SK-N-SH (cell line): Measurements from ENCODE around the gene LRRN4. TPM values are rescaled to one million over a fixed set of nuclear protein-coding genes. Genes with fewer than 3 reads are reported as not detected.

Experiments
- CTCF ChIA-PET: fragments of 300-600, 350-600 bp; formaldehyde crosslinking; extraction: SDS; loops from one replicate; lab custom pipeline; 2021; lab: Yijun Ruan, JAX
- POLR2A ChIA-PET: fragments of 350-600 bp; sonication (Branson Sonifier 250); formaldehyde crosslinking; extraction: SDS; loops from one replicate; lab custom pipeline; 2020; ENCODE audit warnings: antibody characterized with exemption, inconsistent platforms; lab: Yijun Ruan, JAX
- DNase-seq: peaks from one replicate; pipeline ENCODE4 v3.0.0; 2012
- H2AFZ ChIP-seq: fragments of 200-600 bp; sonication (generic); 2 replicates; pipeline ENCODE4 v1.8.1; 2016; ENCODE audit warnings: antibody characterized with exemption, mild to moderate bottlenecking, low read depth
- H3F3A ChIP-seq: fragments of 200-600 bp; sonication (generic); replicated peaks from 2 replicates; pipeline ENCODE3; 2016; ENCODE audit warnings: antibody characterized with exemption, mild to moderate bottlenecking; ENCODE audit not compliant: insufficient read depth
- H3K27ac ChIP-seq, 2 experiments: fragments of 200-500 bp in 1 of 2; fragments of 200-600 bp in 1 of 2; sonication (Bioruptor generic) in 1 of 2; sonication (generic), shearing (Covaris generic) in 1 of 2; 2 replicates each; pipeline versions ENCODE4 v1.5.1 to v1.6.1; 2014 to 2016; ENCODE audit warnings: low read depth in 2 of 2, inconsistent platforms in 1 of 2, low read length in 1 of 2, mild to moderate bottlenecking in 1 of 2, mixed read lengths in 1 of 2
- H3K27me3 ChIP-seq: fragments of 200-600 bp; sonication (generic), shearing (Covaris generic); 2 replicates; pipeline ENCODE4 v1.6.1; 2016; ENCODE audit warnings: mixed run types; ENCODE audit not compliant: insufficient read depth
- H3K36me3 ChIP-seq, 2 experiments: fragments of 200-500 bp in 1 of 2; fragments of 200-600 bp in 1 of 2; sonication (Bioruptor generic) in 1 of 2; sonication (generic) in 1 of 2; replicated peaks in 1 of 2; 2 replicates each; pipeline versions ENCODE3 to v1.5.1; 2014 to 2016; ENCODE audit warnings: low read length in 1 of 2, mild to moderate bottlenecking in 1 of 2; ENCODE audit not compliant: insufficient read depth in 2 of 2, control insufficient read depth in 1 of 2
- H3K4me1 ChIP-seq, 2 experiments: fragments of 200-500 bp in 1 of 2; fragments of 200-600 bp in 1 of 2; sonication (Bioruptor generic) in 1 of 2; sonication (generic), shearing (Covaris generic) in 1 of 2; 2 replicates each; pipeline versions ENCODE4 v1.5.1 to v1.6.1; 2014 to 2016; ENCODE audit warnings: low read depth in 1 of 2, low read length in 1 of 2, mixed run types in 1 of 2; ENCODE audit not compliant: insufficient read depth in 2 of 2, control insufficient read depth in 1 of 2
- H3K4me2 ChIP-seq: fragments of 200-600 bp; sonication (generic), shearing (Covaris generic); 2 replicates; pipeline ENCODE4 v1.6.1; 2017; ENCODE audit warnings: mixed run types
- H3K4me3 ChIP-seq, 2 experiments: fragments of 200-500 bp in 1 of 2; fragments of 200-600 bp in 1 of 2; sonication (Bioruptor generic) in 1 of 2; sonication (generic), shearing (Covaris generic) in 1 of 2; 2 replicates each; pipeline versions ENCODE4 v1.5.1 to v1.8.1; 2014 to 2016; ENCODE audit warnings: low read depth in 2 of 2, inconsistent platforms in 1 of 2, low read length in 1 of 2, mild to moderate bottlenecking in 1 of 2, mixed read lengths in 1 of 2, moderate library complexity in 1 of 2
- H3K79me2 ChIP-seq: fragments of 200-600 bp; sonication (generic); 2 replicates; pipeline ENCODE4 v1.8.1; 2017; ENCODE audit warnings: mild to moderate bottlenecking; ENCODE audit not compliant: insufficient read depth
- H3K9ac ChIP-seq: fragments of 200-600 bp; sonication (generic); 2 replicates; pipeline ENCODE4 v1.6.1; 2017; ENCODE audit warnings: mixed run types
- H3K9me2 ChIP-seq: fragments of 200-600 bp; sonication (generic); 2 replicates; pipeline ENCODE4 v1.6.1; 2017; ENCODE audit warnings: mixed run types
- H3K9me3 ChIP-seq: fragments of 200-600 bp; sonication (generic); 2 replicates; pipeline ENCODE4 v1.6.1; 2017; ENCODE audit warnings: mixed run types, mild to moderate bottlenecking, moderate library complexity
- H4K20me1 ChIP-seq: fragments of 200-600 bp; sonication (generic); 2 replicates; pipeline ENCODE4 v1.6.1; 2017; ENCODE audit warnings: mild to moderate bottlenecking, mixed run types; ENCODE audit not compliant: insufficient read depth
- CHD2 ChIP-seq: fragments of 150-350 bp; IDR thresholded peaks from 2 replicates; pipeline ENCODE4 v1.6.1; 2018; ENCODE audit warnings: low read length; ENCODE audit not compliant: partially characterized antibody
- CTCF ChIP-seq: fragments of 200-600 bp; sonication (generic); IDR thresholded peaks from 2 replicates; pipeline ENCODE4 v1.6.1; 2017; ENCODE audit warnings: antibody characterized with exemption, mild to moderate bottlenecking, moderate library complexity
- ELF1 ChIP-seq: IDR thresholded peaks from 2 replicates; pipeline ENCODE4 v1.4.0; 2012
- EP300 ChIP-seq, 2 experiments: IDR thresholded peaks; 2 replicates each; pipeline versions ENCODE4 v1.4.0 to v1.6.1; 2012; ENCODE audit warnings: borderline replicate concordance in 1 of 2, low read depth in 1 of 2, low read length in 1 of 2
- EZH2phosphoT487 ChIP-seq: fragments of 200-600 bp; sonication (generic); IDR thresholded peaks from 2 replicates; pipeline ENCODE4 v1.6.1; 2017; ENCODE audit warnings: low read depth, mixed run types, mild to moderate bottlenecking, antibody characterized with exemption, moderate library complexity, borderline replicate concordance
- GATA2 ChIP-seq: sonication (generic); formaldehyde crosslinking; IDR thresholded peaks from 2 replicates; pipeline ENCODE4 v1.5.0; 2020; ENCODE audit warnings: mild to moderate bottlenecking, missing genetic modification reagents
- IRF3 ChIP-seq: fragments of 150-350 bp; IDR thresholded peaks from 2 replicates; pipeline ENCODE4 v1.6.1; 2016; ENCODE audit warnings: mild to moderate bottlenecking, low read depth, low read length
- JUND ChIP-seq: IDR thresholded peaks from 2 replicates; pipeline ENCODE4 v1.4.0; 2012
- MEF2A ChIP-seq: IDR thresholded peaks from 2 replicates; pipeline ENCODE4 v1.4.0; 2012; ENCODE audit warnings: low read depth, borderline replicate concordance
- POLR2AphosphoS5 ChIP-seq: IDR thresholded peaks from 2 replicates; pipeline ENCODE4 v1.6.1; 2012; ENCODE audit warnings: low read depth, low read length
- RAD21 ChIP-seq: IDR thresholded peaks from 2 replicates; pipeline ENCODE4 v1.6.1; 2012; ENCODE audit warnings: mild to moderate bottlenecking, low read length
- SMC3 ChIP-seq: IDR thresholded peaks from 2 replicates; pipeline ENCODE4 v1.6.1; 2012; ENCODE audit warnings: low read depth, low read length, improper control_type of control experiment
- TEAD4 ChIP-seq: IDR thresholded peaks from 2 replicates; pipeline ENCODE4 v1.4.0; 2012; ENCODE audit warnings: mild to moderate bottlenecking, borderline replicate concordance; ENCODE audit not compliant: insufficient read depth
- YY1 ChIP-seq: IDR thresholded peaks from 2 replicates; pipeline ENCODE4 v1.4.0; 2012; ENCODE audit warnings: low read depth, mild to moderate bottlenecking
- WGBS: methylation state at CpG from one replicate; pipeline ENCODE4 v1.1.6; 2017; ENCODE audit warnings: low lambda C conversion rate; 5-methylcytosine and 5-hydroxymethylcytosine counted together
- polyA plus RNA-seq, 3 experiments: library from polyadenylated mRNA; depleted of rRNA; stranded (reverse); fragments of >200 nt; gene quantifications; 2 replicates each; pipeline ENCODE4 v1.2.3, GENCODE V29; 2012

LRRN4 gene
- polyA plus RNA-seq, 1 of the 3 experiments (the other 2 are of a cell fraction) = 0.05 TPM

GRCh38 chr20:6074784-6075183 lies 20.9 kb upstream of the LRRN4 start:
- peaks cover 0 to 5% of the 10 kb centered on the region in 2 experiments; a peak in 1 of 4 replicates for H3K4me1 ChIP-seq
- no peak overlapping the region for H2AFZ ChIP-seq
- no peaks in the 10 kb centered on the region for H4K20me1 ChIP-seq
- no peaks in the 10 kb centered on the region for H3F3A ChIP-seq
- no peaks in the 10 kb centered on the region for H3K9me3 ChIP-seq
- H3K36me3 ChIP-seq = no peaks in the 10 kb centered on the region
- no peak overlapping the region for H3K4me3 ChIP-seq
- H3K9me2 ChIP-seq = no peaks in the 10 kb centered on the region
- POLR2A ChIA-PET = no interaction called here
- CTCF ChIA-PET = interaction anchor here (1.4 to 6.3 kb wide), 5 partner anchors 15 to 546 kb away, joined by 3 to 84 read pairs (median 6); no protein-coding TSS in a partner anchor
- no peaks in the 10 kb centered on the region for H3K79me2 ChIP-seq
- WGBS = 63% methylated on average over 2 of the region's 2 CpGs
- no peaks in the 10 kb centered on the region for H3K27me3 ChIP-seq
- TF ChIP-seq JUND = no peak
- no peak for TF ChIP-seq CHD2
- TF ChIP-seq POLR2AphosphoS5 = no peak
- TF ChIP-seq CTCF = no peak
- no peak for TF ChIP-seq IRF3
- no peak for TF ChIP-seq TEAD4
- no peak for TF ChIP-seq MEF2A
- TF ChIP-seq EZH2phosphoT487 = no peak
- no peak for TF ChIP-seq GATA2 (CRISPR knock-in tag)
- no peak for TF ChIP-seq SMC3
- no peak for TF ChIP-seq ELF1
- H3K4me2 ChIP-seq = no peak overlapping the region
- DNase-seq = no peak
- no peak overlapping the region for H3K27ac ChIP-seq
- no peak overlapping the region for H3K9ac ChIP-seq

- Histone ChIP-seq H3K4me2 (no peak overlapping the region), H3K27me3 (no peaks in the 10 kb centered on the region), H3K36me3 (no peaks in the 10 kb centered on the region), H3K27ac (no peak overlapping the region), H3K9me3 (no peaks in the 10 kb centered on the region), H3F3A (no peaks in the 10 kb centered on the region), H2AFZ (no peak overlapping the region), H3K4me1 (peaks cover 0 to 5% of the 10 kb centered on the region in 2 experiments; a peak in 1 of 4 replicates), H4K20me1 (no peaks in the 10 kb centered on the region), H3K79me2 (no peaks in the 10 kb centered on the region), H3K9me2 (no peaks in the 10 kb centered on the region), H3K9ac (no peak overlapping the region), H3K4me3 (no peak overlapping the region)
- WGBS = 73% methylated on average over 2 of the region's 2 CpGs
- ChIA-PET CTCF (interaction anchor here (0.6 to 6.3 kb wide), 12 partner anchors 12 to 545 kb away, joined by 3 to 84 read pairs (median 4); no protein-coding TSS in a partner anchor), POLR2A (no interaction called here)
- TF ChIP-seq YY1 (no peak), SMC3 (peak; percentile 38; the same call in 1 of the 2 replicates), EP300 (IDR thresholded peaks at IDR 0.05; ENCODE audit: borderline replicate concordance in 1 of 2, low read depth in 1 of 2, low read length in 1 of 2) (no peak), JUND (no peak), ELF1 (no peak), CTCF (peak; percentile 42), RAD21 (peak; percentile 58), EZH2phosphoT487 (no peak)
- DNase-seq = peak; percentile 54
These were observed 20.3 kb upstream of the LRRN4 start for GRCh38 chr20:6074145-6074561.
